HuH-7.5 (cell line): ENCODE results near the gene EBF4.

ENCODE experiments used
- DNase-seq: peaks from one replicate; pipeline ENCODE4 v3.0.0; 2011; ENCODE audit warnings: low spot score

The EBF4 gene

DNA sequence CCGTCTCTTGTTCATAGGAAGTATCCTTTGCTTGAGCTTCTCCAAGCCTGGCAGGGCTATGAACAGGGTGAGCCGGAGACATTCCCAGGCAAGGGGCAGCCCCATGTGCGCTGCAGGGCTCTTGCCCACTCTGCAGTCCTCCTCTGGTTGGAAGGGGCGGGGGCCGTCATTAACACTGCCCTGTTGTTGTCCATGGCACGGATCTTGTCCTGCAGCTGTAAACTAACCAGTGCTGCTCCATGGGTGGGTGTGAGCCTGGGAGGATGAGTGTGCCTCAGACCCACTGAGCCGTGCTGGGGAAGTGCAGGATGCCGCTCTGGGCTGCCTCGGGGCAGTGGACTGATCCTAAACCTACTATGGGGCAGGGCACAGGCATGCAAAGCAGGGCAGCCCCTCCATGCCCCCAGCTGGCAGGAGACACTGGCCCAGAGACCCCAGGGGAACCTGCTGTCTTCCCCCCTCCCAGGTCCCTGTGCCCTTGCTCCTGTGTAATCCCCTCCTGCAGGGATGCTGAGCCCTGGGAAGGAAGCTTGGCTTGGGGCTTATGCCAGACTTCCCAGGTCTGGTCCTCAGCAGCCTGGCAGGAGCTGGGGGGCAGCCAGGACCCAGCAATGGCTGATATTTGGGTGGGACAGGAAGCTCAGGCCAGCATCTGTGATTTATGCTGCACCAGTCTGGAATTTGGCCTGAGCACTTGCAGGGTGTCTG lies 8.5 kb downstream of the EBF4 start:
- no peak for DNase-seq

DNA sequence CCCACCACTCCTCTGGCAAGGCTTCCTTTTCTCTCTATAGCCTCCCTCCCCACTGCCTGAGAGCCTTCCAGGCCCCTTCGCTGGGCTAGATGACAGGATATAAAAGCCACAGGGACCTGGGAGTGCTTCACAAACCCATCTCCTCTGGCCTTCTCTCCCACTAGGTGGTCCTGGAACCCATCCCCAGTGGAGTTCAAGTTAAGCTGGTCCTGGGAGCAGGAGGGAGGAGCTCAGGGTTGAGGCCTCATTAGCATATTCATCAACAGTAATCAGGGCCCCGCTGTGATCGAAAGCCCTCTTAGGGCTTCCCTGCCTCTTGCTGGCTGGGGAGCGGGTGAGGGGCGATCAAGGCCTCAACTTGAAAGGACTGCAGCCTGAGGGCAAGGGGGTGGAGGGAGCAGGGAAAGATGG lies 9.1 kb downstream of the EBF4 start:
- DNase-seq = no peak

DNA sequence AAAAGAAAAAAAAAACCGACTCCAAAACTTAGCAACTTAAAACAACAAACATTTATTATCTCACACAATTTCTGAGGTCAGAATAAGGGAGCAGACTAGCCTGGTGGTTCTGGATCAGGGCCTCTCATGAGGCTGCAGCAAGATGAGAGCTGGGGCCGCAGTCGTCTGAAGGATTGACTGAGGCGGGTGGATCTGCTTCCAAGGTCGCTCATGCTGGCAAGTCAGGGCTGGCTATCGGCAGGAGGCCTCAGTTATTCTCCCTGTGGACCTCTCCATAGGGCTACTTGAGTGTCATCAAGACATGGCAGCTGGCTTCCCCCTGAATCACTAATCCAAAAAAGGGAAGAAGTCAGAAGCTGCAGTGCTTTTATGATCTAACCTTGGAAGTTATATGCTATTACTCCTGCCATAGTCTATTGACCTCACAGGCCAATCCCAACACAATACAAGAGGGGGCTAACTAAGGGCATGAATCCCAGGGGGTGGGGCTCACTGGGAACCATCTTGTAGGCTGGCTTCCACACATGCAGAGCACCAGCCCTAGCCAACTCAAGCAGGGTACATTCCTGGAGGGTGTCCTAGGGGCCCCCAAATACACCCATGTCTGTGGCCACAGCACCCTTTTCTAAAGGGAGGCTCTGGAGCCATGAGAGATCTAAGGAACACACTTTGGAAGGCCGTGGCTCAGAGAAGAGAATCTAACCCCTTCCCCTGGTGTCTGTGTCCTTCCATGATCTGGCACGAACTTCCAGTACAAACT lies 11.3 kb downstream of the EBF4 start:
- no peak for DNase-seq

DNA sequence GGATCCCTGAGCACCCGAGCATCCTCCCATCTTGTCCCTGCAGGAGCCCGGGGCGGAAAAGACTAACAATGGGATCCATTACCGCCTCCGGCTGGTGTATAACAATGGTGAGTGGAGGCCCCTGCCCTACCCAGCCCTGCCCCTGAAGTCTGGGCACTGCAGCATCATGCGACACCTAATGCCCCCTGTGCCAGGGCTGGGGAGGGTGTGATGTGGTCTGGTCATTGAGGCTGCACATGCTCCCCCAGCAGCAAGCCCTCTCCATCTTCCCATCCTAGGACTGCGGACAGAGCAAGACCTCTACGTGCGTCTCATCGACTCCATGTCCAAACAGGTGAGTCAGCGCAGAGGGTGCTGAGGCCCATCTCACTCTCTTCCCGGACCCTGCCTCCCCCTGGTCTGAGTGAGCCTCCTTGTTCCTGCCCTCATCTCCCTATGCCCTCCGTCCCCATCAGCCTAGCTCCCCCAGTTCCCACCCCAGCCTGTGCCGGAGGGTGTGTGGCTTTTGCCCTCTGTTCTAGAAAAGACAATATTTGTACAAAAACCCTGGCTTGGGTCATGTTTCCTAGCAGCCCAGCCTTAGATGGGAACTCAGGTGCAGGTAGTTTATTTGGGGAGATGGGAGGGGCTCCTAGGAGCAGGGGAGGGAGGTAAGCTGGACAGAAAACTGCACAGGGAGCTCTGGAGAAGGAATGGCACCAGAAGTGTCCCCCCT lies 13.5 kb downstream of the EBF4 start:
- DNase-seq = no peak

DNA sequence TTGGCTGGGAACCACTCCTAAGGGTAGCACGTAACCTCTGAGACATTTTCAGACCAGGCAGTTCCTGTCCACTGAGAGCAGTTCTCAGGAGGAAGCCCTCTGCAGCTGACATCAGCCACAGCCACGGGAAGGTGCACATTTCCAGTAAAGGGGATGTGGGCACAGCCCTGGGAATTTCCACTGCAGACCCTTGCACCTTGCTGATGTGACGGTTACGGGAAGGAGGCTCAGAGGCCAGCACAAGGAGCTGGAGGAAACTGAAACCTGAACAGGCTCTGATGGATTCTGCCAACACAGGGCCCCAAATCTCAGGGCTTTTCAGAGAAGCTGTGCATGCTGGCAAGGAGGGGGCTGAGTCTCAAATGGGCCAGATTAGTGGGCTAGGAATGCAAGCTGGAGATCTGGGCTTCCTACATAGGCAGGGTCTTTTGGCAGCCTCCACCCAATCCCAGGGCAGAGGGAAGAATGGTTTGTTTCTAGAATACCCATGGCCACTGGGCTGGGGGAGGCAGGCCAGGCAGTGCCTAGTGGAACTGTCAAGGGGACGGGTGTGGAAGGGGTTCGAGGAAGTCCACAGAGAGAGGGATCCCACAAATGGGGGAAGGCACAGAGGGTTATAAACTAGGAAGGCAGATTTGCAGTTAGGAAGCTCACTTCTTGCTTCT lies 14.2 kb downstream of the EBF4 start:
- no peak for DNase-seq

DNA sequence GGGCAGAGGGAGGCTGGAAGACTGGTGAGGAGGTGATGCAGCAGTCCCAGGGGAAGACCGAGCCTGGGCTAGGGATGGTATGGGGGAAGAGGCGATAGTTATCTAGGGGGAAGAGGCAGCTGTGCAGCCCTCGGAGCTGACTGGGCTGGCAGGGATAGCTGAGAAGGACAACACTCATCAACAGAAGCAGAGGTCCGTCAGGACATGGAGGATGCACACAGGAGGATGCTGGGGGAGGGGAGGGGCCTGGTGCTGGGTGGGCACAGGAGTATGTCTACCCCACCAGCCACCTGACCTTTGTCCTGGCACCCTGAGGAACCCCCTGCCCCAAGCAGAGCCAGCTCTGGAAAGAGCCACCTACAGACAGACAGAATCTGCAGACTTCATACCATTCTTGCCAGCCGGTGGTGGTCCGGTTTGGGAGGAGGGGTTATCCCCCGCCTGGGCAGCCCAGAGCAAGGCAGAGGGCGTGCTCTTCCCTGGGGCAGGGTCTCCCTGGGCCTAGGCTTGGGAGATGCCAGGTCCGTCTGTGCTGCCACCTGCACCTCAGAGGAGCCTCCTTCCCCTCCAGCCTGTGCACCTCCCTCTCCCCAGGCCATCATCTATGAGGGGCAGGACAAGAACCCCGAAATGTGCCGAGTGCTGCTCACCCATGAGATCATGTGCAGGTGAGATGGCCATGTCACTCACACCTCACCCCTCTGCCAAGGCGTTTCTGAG lies 14.9 kb downstream of the EBF4 start:
- DNase-seq = no peak

DNA sequence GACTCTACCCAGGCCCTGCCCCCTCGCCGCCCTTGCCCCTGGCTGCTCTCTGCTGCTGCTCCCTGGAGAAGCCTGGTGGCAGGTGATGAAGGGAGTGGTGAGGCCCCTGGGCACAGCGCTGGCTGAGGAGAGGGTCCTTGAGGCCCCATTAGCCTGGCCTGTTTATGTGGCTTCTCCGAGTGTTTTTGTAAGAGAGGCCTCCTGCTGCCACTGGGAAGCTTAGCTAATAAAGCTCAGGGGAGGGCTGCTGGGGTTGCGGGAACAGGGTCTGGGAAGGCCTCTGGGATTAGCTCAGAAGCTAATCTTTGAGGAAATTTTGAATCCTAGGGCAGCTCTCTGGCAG lies 15.5 kb downstream of the EBF4 start:
- no peak for DNase-seq

DNA sequence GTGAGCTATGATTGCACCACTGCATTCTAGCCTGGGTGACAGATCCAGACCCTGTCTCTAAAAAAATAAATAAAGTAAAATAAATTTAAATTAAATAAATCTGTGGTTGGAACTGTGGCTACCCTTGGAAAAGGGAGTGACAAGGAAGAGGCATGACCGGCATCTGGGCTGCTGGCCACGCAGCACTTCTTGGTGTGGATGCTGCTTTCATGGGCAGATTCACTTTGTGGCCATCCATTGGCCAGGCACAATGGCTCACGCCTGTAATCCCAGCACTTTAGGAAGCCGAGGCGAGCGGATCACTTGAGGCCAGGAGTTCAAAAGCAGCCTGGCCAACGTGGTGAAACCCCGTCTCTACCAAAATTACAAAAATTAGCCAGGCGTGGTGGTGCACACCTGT lies 16.1 kb downstream of the EBF4 start:
- no peak for DNase-seq

DNA sequence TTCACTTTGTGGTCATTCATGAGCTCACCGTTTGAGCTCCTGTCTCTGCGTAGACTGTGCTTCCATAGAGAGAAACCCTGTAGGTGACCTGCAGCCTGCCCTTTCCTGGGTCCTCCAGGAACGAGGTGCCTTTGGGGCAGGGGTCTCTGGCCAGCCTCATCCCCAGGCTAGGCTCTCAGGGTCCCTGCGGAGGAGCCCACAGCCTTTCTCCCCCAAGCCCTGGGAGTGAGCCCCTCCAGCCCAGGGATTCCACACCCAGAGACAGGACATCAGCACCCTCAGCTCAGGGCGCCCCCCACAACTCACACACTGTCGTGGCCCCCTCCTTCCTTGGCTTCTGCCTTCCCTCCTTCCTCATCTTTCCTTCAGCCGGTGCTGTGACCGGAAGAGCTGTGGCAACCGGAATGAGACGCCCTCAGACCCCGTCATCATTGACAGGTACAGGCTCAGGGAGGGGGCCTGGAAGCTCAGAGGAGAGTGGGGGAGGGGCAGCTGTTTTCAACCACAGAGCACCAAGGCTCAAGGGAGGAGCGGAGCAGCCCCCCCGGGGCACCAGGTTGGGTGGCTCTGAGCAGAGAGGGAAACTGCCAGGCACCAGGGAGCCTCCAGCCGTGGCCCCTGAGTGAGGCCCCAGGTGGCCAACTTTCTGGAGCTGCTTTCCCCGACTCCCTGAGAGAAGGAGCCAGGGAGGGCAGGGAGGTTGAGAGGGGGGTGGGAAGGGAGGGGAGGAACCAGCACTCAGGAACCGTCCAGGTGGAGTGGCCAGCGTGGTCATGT lies 16.8 kb downstream of the EBF4 start:
- DNase-seq = no peak

DNA sequence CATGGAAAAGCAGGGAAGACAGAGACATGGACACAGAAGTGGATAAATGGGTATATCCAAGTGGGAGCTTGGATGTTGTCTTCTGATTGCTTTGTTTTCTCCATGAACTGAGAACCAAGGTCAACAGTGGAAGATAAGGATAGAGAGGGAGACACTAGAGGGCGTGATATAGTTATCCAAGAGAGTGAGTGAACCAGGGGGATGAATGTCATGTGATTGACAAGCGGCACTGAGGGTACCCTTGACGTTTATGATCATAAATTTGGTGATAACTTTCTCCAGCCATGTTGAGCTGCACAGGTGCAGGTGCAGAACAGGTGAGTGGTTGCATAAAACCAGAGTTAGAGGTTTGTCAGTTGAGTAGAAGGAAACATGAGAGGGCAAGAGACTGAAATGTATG lies 20.7 kb downstream of the EBF4 start:
- no peak for DNase-seq

DNA sequence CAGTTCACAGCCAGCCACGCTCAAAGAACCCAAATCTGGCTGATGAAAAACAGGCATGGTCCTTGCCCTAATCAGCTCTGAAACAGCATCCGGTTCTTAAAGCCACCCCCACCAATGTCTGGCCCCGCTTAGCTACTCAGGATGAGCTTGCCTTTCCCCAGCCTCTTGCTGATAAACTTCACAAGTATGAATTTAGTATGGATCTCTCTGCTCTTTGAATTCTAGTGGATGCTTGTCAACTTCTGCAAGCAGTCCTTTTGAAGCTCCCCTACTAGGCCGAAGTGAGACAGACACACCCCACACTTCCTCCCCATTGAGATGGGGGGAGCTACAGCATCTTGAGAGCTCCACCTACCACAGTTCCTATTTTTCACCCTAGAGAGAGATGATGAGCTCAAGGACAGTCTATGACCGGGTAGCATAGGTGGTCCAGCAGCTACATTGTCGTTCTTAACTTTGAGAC lies 36.7 kb downstream of the EBF4 start:
- no peak for DNase-seq

DNA sequence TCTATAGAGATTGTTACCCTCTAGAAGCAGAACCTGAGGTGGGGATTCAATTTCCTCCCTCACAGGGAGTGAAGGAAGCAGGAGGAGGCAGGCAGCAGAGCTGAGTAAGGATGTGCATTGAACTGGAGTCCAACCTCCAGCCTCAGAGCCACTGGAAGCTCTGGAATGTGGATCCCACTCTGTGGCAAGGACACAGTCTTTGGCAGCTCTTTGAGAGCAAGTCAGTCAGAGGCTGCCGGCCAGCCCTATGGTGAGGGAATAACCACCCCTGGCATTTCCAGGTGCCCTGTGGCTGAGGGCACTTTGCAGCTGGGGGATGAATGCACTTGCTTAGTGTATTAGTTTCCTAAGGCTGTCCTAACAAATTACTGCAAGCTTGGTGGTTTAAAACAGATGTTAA lies 37.2 kb downstream of the EBF4 start:
- no peak for DNase-seq

DNA sequence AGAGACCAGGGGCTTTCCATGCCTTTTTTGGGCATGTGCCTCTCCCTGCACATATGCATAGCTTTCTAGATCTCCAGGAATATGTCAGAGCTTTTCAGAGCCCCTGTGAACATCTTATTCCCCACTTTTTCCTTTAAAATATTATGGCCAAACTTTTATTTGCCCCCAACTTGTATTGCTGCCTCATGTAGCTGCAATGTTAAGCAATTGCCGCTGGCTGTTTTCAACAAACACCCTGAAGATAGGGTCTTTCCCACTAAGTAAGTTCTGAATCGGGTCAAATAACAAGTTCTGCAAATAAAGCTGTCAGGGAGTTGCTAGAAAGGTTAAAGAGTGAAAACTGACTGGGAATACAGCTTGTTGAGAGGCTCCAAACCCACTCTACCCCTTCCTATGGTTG lies 42.3 kb downstream of the EBF4 start:
- no peak for DNase-seq

DNA sequence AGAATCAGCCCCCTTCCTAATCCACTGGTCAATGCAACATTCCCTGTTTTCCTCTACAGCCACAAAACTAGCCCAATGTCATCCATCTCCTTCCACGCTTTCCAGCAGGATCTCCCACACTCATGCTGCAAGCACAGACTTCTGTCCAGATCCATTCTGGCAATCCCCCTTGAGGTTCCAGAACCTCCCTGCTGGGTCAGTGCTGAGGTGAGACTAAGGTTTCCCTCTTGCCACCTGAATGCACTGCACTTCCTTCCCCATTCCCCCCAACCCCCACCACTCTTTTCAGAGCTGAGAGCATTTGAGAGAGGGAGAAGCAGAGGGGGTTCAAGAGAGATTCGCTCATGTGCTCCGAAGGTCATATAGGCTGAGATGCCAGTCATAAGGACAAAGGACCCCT lies 43.9 kb downstream of the EBF4 start:
- no peak for DNase-seq

DNA sequence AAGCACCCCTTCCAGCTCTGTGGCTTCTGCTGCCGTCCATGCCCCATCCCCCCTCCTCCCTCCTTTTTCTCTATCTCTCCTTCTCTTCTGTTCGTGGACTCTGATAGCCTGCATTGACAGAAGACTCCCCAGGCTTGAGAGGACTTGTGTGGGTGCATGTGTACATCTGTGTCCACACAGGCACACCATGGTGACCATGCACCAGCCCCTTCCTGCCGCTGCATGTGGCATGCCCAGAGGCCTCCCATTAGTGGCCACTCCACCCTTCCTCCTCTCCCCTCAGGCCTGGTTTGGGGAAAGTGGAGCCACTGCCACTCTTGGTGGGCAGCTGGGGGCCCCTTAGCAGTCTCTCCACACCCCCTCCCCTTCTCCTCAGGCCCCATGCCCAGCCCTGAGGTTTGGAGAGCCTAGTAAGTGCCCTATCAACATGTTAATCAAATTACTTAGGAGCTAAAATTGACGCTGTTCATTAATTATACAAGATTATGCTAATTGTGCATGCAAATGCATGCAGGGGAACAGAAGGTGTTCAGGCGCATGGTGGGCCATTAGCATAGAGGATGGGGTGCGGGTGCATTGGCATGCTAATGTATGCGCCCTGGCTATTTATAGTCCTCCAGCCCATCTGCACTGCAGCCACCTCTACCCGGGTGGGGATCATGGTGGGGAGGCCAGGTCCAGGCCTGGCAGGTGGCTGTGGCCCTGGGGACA lies 45.9 kb downstream of the EBF4 start:
- no peak for DNase-seq

DNA sequence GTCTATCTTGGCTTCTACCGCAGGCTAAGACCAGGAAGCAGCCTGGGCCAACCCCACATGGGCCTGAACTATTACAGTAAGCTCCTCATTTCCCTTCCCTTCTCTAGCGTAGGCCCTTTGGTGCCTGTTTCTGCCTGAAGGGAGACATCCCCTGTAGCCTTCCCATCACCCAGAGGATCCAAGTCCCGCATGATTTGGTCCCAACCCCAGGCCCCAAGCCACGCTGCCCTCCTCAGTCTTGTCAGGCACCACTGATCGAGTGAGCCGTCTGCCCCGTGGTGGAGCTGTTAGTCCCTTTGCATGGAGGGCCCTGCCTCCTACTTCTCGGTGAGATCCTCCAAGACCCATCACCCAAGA lies 46.4 kb downstream of the EBF4 start:
- no peak for DNase-seq

DNA sequence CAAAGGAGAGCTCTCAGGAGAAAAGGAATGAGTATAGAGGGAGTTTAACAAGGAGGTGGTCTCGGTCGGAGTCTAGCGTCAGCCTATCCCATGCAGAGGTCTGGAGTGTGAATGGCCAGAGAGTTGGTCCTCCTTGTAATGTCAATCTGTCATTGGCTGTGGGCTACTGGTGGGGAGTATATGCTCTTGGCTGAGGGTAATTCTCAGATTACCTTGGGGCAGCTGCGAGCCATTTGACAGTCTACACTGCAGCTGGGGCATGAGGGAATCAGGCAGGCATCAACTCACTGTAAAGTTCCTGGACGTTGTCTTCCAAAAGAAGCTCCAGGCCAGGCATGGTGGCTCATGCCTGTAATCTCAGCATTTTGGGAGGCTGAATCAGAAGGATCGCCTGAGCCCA lies 48.1 kb downstream of the EBF4 start:
- DNase-seq = no peak

DNA sequence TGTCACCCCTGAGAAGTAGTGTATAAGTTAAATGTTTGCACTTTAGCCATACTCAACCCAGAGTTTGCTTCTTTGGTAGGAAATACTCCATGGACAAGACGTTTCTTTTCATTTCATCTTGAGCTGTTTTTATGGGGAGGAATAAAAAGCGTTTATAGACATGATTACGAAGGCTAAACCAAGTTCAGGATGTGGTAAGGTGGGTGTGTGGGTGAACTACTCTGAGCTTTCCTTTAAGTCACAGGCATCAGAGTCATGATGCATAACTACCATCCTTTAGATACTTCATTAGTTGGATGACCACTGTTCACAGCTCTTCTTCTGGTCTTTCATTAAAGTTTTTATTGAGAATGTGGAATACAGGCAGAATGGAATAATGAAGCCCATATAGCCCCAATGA lies 48.9 kb downstream of the EBF4 start:
- DNase-seq = no peak

DNA sequence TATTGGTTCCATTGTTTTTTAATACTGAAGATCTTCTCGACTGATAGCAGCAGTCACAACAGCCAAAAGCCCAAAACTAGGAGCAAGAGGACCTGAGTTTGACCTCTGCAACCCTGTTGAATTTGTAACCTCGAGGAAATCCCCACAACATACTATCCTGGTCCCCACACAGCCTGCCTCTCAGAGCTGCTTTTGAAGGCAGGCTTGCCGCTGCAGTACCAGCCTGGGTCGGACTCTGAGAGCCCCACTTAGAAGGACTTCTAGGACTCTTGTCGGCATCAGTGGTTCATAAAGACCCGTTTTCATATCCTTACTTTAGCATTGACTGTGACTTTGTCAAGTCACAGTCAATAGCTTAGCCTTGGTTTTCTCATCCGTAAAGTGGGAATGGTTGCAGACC lies 49.3 kb downstream of the EBF4 start:
- DNase-seq = no peak

DNA sequence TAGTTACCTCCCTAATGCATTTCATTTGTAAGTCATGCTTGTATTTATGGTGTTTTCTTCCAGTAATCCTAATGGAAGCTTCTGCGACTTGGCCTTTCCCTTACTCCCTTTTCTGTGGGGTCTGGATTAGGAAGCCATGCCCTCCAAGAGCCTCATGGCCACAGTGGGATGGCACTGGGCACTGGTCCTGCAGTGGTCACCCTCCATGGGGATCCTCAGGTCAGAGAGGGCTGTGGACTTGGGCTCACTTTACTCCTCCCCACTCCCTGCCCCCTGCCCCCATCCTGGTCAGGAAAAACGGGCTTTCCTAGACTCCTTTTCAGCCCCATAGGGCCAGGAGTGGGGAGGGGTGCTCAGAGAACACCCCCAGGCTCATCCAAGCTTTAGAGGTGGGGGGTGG lies 49.9 kb downstream of the EBF4 start:
- no peak for DNase-seq
